Posterior cingulate gyrus (tissue), 11 donors: ENCODE results near the gene BRWD1.
"Not testable (repeated sequence)": the region's sequence is repeated elsewhere in the genome, so short reads cannot be mapped to it uniquely, and the experiment has no call there.

ENCODE experiments used
- DNase-seq, 10 donors: peaks; one replicate each; pipeline versions ENCODE4 v3.0.0 to v3.0.0-alpha.2; 2020 to 2021; ENCODE audit warnings: mixed read lengths in 3 of 10
- intact Hi-C: fragments of 100-400 bp; cut with DNase I; formaldehyde crosslinking; loops from one replicate; pipeline ENCODE4 v1.15.1; 2023

Gene BRWD1

DNA sequence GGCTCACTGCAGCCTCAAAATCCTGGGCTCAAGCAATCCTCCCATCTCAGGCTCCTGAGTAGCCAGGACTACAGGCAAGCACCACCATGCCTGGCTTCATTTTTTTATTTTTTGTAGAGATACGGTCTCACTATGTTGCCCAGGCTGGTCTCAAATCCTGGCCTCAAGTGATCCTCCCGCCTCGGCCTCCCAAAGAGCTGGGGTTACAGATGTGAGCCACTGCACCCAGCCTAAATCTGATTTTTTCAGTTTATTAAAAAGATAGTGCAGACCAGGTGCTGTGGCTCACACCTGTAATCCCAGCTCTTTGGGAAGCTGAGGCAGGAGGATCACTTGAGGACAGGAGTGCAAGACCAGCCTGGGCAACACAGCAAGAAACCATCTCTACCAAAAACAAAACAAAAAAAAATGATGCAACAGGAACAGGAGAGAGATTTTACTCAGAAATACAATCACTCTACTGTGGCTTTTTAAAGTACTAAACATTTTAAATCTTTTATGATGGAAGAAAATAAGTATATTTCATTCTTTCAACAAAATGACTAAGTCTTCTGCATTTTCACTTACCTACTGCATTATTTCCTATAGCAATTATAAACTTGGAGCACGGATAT is 132.1 kb downstream of the BRWD1 start:
- intact Hi-C loops: loop anchor here (5.0 kb wide), 1 partner anchor 206 kb away; no protein-coding TSS in a partner anchor
- no peak for DNase-seq

DNA sequence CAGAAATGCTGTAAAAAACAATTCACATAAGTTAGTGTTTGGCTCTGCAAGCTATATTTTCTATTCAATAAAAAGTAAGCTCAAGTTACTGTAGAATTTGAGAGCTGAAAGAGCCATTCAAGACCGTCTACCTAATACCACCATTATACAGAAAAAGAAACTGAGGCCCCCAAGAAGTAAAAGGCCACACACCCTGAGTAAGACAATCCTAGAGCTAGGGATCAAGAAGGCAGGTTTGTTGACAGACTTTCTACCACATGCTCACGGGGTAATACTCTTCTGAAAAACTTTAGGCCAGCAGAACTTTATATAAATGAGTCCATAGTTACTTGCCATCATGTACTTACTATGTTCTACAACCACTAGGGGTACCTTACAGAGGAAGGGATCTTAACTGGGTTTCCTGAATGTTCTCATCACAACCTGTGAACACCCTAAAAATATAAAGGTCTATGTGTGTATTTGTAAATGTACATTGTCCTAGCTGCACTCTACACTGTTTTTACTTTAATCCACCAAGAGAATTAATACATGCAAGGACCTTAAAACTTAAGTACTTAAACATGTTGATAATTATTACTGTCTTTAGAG is 132.9 kb downstream of the BRWD1 start:
- intact Hi-C loops: loop anchor here (5.0 kb wide), 1 partner anchor 207 kb away; no protein-coding TSS in a partner anchor
- DNase-seq: no peak

DNA sequence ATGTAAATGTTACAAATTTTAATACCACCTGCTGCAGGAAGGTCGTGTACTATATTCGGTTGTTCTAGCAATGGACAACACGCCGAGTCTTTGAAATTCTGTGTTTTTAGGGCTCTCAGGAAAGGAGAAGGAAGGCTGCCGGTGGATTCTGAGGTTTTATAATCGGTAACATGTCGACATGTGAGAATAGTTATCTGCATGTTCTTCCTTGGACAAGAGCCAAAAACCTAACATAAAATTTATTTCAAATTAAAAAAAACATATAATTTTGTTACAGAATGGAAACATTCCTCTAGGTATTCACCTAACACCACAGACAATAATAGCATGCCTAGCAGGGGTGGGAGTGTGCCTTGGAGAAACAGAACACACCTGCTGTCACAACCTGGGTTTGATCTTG is 135.0 kb downstream of the BRWD1 start:
- intact Hi-C loops: loop anchor here (5.0 kb wide), 1 partner anchor 671 kb away; no protein-coding TSS in a partner anchor
- no peak for DNase-seq

GRCh38 chr21:39176271-39176709 is 137.1 kb downstream of the BRWD1 start:
- intact Hi-C loops: loop anchor here (5.0 kb wide), 1 partner anchor 669 kb away; no protein-coding TSS in a partner anchor
- DNase-seq: no peak

DNA sequence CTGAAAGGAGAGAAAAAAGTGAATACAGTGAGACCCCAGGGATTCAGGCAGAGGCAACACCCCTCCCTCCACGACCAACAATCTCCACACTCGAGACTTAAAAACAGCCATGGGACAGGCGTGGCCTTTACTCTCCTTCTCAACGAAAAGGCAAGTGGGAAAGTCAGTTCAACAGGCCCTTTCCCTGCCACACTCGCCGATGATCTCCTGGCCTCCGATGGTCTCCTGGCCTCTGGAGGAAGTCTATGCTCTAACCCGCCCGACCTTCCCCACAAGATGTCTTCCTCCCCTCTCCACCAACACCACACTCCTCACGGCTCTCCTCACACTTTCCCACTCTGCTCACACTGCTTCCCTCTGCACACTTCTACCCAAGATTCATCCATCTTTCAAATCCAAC is 137.8 kb downstream of the BRWD1 start:
- no peak for DNase-seq
- intact Hi-C loops: loop anchor here (5.0 kb wide), 1 partner anchor 668 kb away; no protein-coding TSS in a partner anchor

- intact Hi-C loops: loop anchor here (5.0 kb wide), 1 partner anchor 668 kb away; no protein-coding TSS in a partner anchor
- DNase-seq: no peak
Observed at GRCh38 chr21:39175154-39175553, 138.3 kb downstream of the BRWD1 start.

- intact Hi-C loops: no loop called here
- DNase-seq: no peak
Observed at GRCh38 chr21:39173716-39174680, 139.4 kb downstream of the BRWD1 start.

- intact Hi-C loops: no loop called here
- DNase-seq: no peak
Observed at GRCh38 chr21:39169906-39170305, 143.5 kb downstream of the BRWD1 start.

DNA sequence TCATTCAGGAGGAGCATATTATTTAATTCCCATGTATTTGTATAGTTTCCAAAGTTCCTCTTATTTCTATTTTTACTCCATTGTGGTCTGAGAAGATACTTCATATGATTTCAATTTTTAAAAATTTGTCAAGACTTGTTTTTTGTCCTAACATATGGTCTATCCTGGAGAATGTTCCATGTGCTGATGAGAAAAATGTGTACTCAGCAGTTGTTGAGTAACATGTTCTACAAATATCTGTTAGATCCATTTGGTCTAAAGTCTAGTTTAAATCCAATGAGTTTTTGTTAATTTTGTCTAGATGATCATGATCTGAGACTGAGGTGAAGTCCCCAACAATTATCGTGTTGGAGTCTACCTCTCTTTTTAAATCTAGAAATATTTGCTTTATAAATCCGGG is 144.6 kb downstream of the BRWD1 start:
- DNase-seq: no peak

DNA sequence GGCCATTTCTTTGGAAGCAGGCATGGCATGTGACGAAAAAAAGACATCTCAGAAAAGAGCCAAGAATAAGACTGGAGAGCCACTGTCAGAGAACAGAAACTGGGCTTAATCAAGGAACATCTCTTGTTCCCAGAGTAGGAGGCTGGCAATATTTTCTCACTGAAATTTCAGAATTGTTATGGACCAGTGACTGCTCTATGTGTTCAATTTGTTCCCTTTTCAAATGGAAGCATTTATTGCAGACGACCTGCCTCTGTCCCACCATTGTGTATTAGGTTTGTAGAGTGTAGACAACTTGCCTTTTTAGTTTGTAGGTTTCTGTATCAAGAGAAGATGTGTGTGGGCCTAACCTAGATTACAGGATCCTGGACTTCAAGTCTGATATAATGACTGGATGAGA is 148.9 kb downstream of the BRWD1 start:
- DNase-seq: no peak
- intact Hi-C loops: no loop called here

More for the DNA sequence above, 144.6 kb downstream of the BRWD1 start:
- intact Hi-C loops: no loop called here

- no peak for DNase-seq
- intact Hi-C loops: no loop called here
Observed at GRCh38 chr21:39161064-39161463, 152.4 kb downstream of the BRWD1 start.

DNA sequence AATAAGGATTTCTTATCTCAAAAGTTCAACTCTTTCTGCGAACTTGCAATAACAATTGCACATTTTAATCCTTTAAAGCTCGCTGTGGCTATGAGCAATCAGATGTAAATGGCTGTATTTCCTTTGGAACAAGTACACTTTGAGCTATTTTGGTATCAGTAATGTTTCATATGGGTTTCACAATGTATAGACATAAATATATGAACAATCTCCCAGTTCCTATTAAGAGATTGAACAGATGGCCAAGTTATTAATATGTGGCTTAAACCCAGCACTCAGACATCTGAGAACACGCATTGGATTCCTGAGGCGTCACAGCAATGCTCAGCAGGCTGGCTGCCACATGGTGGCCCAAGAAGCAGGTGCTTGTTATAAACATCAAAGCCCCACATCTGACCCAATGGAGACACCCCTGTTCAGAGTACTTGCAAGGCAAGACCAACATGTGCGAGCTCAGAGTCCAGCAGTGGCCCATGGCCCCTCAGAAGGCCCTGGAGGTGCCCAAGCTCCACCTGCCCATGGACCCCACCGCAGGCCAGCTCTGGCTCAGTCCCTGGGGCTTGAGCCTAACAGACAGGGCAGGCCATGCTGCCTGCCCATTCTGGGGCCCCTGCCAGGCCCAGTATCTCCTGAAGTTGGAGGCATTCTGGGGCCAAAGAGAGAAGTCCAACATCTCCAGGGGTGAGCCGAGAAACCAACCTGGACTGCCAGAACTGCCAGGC is 153.9 kb downstream of the BRWD1 start:
- intact Hi-C loops: no loop called here
- DNase-seq: no peak

- intact Hi-C loops: not testable (repeated sequence)
- peak in 1 of 10 donors; percentile 84 for DNase-seq
Observed at GRCh38 chr21:39157241-39157640, 156.2 kb downstream of the BRWD1 start.

GRCh38 chr21:39156024-39156423 is 157.4 kb downstream of the BRWD1 start:
- DNase-seq: no peak

DNA sequence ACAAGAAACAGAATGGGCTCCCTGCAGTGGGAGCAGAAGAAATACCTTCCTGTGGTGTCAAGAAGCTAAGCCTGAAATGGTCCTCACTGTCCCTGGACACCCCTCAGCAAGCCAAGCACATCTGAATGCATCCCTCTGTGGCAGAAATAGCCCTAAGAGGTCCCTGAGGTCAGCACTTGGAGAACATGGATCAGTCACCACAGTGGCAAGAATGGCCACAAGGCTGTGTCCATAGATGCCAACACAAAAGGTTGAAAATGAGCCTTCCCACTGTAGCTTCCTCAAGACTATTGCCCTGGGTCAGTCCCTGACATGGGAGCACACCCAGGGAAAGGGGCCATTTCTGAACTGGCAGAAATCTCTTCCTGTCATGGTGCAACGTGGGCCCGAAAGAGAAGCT is 157.9 kb downstream of the BRWD1 start:
- no peak for DNase-seq
- intact Hi-C loops: no loop called here

More at GRCh38 chr21:39156024-39156423, 157.4 kb downstream of the BRWD1 start:
- intact Hi-C loops: no loop called here

GRCh38 chr21:39153842-39154241 is 159.6 kb downstream of the BRWD1 start:
- DNase-seq: no peak
- intact Hi-C loops: no loop called here

DNA sequence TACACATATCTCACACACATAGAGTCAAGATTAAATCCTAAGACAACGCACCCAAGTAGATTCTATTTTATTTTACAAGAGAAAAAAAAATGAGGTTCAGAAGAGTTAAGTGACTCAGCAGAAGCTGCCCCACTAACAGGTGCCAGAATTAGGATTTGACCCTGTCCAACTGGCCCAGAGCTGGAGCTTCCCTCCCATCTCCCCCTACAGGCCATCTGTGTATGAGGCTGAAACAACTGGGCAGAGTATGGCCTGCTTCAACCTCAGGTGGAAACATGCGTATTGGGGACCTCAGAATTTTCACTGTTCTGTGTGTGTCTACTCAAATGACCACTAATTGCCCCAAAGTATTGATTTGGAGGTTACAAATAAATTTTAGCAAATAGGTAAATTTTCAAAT is 160.1 kb downstream of the BRWD1 start:
- no peak for DNase-seq
- intact Hi-C loops: no loop called here

GRCh38 chr21:39152271-39152670 is 161.2 kb downstream of the BRWD1 start:
- DNase-seq: no peak
- intact Hi-C loops: no loop called here

DNA sequence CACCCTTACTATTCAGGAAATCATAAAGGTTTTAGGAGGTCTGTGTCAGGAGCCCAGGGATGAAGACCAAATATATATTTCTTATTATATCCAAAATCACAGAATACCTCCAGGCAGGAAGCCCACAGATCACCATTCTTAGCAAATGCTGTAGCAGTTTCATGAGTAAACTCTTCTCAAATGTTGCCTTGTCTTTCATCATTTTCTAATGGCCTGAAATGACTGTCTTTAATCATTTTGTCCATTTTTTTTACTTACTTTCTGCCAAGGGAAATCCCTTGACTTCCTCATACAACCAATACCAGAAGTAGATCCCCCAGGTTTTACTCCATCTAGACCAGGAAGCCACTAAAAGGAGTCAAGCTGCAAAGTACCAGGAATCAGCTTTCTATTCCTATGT is 162.6 kb downstream of the BRWD1 start:
- DNase-seq: no peak
- intact Hi-C loops: no loop called here

DNA sequence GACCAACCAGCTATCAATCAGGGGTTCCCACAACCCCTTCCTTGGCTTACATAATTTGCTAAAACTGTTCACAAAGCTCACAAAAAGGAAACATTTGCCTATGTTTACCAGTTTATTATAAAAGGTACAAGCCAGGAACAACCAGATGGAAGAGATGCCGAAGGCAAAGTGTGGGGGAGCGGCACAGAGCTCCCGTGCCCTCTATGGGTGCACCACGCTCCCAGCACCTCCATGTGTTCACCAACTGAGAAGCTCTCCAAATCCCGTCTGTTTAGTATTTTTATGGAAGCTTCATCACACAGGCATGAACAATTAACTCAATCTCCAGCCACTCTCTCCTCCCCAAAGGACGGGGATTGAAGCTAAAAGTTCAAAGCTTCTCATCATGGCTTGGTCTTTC is 163.1 kb downstream of the BRWD1 start:
- no peak for DNase-seq
- intact Hi-C loops: no loop called here
